M059J (cell line): ENCODE results near the gene MRAP2. TPM values are rescaled to one million over a fixed set of nuclear protein-coding genes. Genes with fewer than 3 reads are reported as not detected.

Source experiments
- DNase-seq: peaks from one replicate; pipeline ENCODE4 v3.0.0-alpha.2; 2012; ENCODE audit warnings: low read depth
- total RNA-seq: library from RNA; depleted of rRNA; stranded (reverse); fragments of >200 nt; shearing (Covaris generic); gene quantifications from 2 replicates; pipeline ENCODE4 v1.2.3, GENCODE V29; 2014; rRNA removed

MRAP2 gene
- total RNA-seq, 1 experiment from 2014 or later: 0.12 TPM

DNA sequence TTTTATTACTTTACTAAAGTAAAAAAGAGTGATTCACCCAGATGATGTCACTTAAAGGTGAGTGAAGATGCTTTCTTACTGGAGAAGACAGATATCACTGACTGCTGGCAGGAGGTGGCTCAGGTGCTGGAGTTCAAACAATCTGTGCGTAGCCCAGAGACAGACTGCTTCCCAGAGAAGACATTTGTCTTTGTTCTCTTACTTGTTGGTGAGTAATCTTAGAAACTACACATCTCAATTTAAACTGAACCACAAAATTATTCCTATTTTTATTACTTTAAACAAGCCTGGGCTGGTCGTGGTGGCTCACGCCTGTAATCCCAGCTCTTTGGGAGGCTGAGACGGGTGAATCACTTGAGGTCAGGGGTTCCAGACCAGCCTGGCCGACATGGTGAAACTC lies 101.7 kb downstream of the MRAP2 start:
- no peak for DNase-seq

DNA sequence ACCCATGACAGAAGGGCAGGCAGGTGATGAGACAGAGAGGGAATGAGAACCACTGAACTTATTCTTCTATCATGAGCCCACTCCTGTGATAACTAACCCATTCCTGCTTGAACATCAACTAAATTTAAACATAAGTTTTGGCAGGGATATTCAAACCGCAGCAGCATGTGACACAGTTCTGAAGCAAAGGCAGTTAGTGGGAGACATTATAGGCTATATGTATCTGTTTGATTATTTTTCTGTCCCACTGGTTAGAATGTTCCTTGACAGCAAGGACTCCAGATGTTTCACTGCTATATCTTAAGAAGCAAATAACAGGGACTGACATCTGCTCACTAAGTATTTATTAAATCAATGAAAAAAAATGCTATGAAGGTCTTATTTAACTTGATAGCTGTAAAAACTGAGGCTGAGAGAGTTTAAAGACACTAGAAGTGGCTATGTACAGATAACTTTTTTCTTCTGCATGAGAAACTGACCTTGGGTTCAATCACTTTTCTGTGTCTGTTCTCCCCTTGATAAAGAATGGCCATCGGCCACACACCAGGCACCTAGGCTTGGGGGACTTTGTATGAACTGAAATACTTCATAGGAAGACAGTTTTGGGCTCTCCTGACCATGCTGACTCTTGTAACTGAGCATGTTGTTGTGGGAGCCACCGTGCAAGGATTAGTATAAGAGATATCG lies 102.9 kb downstream of the MRAP2 start:
- DNase-seq: no peak

DNA sequence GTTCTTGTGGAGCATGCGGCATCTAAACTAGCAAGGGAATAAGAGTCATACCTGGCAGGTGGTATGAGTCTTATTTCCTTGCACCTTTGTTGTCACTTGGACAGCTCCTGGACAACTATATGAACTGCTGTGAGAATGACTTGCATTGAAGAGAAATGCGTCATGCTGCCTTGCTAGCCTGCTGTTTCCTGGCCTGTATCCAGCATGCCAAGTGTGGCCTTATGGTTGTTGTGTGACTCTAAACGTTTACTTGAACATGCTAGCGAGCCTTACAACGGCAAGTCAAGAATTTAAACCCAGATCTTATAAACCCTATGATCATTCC lies 103.4 kb downstream of the MRAP2 start:
- DNase-seq: no peak

DNA sequence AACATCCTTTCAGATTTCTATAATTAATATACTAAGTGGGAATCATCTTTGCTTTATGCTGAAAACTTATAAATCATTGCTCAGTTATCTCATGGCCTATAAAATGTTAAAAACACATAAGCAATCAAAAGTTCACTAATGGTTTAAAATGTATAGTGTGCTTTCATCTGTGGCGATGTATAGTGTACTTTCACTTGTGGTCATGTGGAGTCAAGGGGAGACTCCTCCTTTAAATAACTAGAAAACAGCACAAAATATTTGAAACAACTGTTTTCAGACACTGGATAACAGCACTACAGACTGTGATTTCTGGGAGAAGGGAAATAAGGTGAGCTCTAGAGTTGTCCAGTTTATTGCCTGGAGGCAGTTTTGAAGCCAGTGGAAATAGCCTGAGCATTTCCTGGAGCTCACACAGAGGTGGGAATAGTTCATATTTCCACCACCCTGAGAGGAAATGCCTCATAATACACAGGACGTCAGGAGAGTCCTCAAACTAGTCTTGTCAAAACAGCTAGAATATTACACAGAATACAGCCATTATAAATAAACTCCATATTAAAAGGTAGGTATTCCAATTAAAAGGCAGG lies 104.5 kb downstream of the MRAP2 start:
- DNase-seq: peak; percentile 59

DNA sequence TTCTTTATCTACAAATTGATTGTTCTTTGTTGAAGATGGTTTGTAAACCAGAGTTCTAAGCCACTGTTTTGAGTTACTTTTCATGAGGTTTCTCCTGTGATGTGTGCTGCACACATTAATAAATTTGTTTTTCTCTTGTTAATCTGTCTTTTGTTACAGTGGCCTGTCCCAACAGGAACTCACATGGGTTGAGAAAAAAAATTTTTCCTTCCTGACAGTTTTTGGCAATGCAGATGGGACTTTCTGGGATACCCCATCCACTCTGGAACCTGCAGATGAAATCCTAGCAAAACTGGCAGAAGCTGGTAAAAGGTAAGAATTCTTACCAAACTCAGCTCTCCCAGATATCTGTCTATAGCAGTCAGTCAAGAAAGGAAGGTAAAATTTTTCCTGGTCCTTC lies 105.7 kb downstream of the MRAP2 start:
- DNase-seq: no peak

Other genes with a start within 250 kb of the MRAP2 start
- not detected in 2 replicates for gene RIPPLY2, start 180.4 kb upstream of the MRAP2 start, total RNA-seq
- gene CYB5R4, start 174.1 kb upstream of the MRAP2 start, total RNA-seq: 11.1 and 28.9 TPM in 2 replicates
- 8.2 and 11.8 TPM in 2 replicates for gene CEP162, start 193.9 kb downstream of the MRAP2 start, total RNA-seq